Stimulated activated CD4-positive, alpha-beta T cell treated with anti-CD3 and anti-CD28 coated beads, Interleukin-4, amount 100 ng/mL, for 24 hours (primary cell): ENCODE results near the gene C3orf22.

Experiments used
- DNase-seq: peaks from one replicate; pipeline ENCODE4 v3.0.0-alpha.2; 2020

The C3orf22 gene

DNA sequence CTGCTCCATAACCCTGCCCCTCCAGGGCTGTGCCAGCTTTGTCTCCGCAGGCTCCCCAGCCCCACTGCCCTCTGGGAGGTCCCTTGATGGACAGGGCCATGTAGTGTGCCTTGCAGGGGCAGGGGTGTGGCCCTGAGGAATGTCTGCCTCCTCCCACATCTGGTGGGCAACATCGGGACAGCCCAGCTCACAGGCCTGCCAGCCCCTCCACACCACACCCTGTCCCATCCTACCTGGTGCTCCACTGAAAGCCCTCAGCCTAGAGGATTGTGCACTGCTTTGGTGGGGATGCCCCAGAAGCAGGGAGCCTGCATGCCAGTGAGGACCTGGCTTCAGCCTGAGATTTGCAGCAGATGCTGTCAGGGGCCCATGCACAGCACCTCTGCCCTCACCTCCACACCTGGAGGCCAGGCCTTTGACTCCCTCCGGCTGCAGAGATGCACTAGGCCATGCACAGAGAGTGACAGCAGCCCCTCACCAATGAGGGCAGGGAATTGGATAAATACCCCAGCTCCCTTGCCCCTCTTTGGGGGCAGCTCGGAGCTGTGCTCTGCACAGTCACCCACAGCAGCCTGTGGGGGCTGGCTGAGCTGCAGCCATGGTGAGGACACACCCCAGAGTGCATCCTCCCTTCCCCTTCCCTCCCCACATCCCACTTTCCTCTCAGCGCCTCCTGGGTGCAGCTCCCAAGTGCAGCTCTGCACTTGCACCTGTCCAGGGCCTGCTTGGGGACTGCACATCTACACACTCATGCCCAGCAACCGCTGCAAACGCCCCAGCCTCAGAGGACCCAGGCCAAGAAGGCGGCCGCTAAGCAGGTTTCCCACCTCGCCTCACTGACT, 2.7 kb downstream of the C3orf22 start:
- DNase-seq: no peak

DNA sequence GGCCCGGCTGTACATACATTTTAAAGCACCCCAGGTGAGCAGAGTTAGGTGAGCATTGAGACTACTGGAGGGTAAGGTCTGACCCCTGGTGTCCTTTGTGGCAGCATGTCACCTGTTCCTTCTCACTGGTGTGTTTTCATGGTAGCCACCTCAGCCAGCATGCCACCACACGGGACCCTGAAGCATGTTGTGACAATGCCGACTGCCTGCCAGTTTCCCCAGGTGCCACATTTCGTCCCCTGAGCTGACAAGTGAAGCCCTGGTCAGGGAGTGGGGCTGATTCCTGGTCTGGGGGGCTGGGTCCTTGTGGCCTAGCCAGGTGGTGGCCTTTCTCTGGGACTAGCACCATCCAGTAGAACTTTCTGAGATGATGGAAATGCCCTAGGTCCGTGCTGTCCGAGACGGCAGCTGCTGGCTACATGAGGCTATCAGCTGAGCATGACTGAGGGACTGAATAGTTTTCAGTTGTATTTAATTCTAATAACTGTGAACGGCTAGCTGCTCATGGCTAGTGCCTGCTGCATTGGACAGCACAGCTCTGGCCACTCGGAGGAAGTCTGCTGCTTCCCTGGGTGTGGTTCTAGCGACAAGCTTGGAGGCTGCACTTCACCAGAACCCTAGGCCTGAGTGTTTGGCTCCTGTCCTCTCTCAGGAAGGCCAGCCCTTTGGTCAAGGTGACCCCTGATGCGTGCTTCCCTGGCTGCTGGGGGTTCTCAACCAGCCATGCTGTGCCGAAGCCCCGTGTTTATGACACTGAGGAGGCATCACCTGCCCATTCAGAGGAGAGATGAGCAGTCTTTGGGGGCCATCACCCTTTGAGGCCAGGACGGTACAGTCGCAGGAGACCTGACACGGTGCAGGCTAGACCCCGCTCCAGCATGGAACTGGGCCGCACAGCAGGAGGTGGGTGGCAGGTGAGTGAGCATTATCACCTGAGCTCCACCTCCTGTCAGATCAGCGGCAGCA, 3.9 kb downstream of the C3orf22 start:
- DNase-seq: peak; percentile 3

DNA sequence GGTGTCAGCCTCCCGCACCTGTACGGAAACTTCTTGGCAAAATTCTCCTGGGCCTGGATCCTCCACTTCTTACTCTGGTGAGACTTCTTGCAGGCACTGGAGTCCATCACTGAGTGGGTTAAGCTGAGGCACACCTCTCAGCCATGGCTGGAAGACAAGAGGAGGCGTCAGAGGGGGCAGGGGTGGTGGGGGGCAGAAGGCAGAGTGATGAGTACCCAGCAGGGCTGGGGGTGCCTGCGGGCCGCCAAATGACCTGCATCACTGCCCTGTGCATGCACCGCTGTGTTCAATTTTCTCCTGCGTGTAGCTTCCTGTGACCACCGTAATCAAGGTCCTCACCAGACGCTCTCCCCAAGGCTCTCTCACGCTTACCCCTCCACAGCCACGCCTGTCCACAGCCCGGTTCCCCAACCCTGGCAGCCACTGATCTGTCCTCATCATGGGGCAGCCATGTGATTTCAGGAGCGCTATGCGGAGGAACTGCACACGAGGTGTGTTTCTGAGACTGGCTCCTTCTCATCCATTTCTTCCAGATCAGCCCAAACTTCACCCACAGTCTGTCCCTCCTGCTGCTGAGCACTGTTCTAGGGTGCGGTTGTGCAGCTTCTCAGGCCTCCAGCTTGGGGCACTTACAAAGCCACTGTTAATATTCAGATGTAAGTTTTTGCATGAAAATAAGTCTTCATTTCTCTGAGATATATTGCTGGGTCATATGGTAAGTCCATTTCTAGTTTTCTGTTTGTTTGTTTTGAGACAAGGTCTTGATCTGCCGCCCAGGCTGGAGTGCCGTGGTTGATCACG, 5.2 kb downstream of the C3orf22 start:
- DNase-seq: peak; percentile 1

GRCh38 chr3:126552688-126553283, 5.9 kb downstream of the C3orf22 start:
- DNase-seq: peak; percentile 2

DNA sequence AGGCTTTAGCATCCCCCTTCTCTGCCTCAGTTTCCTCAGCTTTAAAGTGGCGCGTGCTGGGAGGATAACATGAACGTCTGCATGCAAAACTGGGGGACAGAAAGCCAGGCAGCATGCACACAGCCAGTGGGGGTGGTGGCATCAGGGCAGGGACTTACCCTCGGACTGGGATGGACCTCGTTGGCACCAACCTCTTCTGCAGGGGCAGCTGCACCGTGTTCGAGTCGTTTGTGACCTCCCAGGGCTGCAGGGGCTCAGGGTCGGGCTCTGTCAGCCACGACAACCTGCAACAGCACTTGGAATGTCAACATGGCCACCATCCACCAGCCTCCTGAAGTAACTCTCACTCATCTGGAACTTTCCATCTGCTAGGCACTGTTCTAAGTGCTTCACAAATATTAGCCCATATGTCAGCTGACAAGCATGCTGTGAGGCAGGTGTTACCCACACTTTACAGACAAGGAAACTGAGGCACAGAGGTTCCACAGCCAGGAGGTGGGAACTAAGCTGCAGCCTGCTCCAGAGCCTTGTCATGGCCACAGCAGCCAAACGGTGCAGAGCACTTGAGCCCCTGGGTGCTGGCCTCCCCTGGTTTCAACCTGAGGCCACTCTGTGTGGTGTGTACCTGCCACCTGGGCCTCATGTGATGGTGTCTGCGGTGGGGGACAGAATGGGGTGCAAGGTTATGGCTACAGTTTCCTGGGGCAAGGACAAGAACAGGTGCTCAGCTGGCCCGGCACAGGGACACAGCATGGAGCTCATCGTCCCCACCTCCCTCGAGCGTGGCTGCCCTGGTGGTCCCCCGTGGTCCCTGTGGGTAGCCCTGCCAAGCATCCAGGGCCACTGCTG, 6.7 kb downstream of the C3orf22 start:
- peak; percentile 1 for DNase-seq

DNA sequence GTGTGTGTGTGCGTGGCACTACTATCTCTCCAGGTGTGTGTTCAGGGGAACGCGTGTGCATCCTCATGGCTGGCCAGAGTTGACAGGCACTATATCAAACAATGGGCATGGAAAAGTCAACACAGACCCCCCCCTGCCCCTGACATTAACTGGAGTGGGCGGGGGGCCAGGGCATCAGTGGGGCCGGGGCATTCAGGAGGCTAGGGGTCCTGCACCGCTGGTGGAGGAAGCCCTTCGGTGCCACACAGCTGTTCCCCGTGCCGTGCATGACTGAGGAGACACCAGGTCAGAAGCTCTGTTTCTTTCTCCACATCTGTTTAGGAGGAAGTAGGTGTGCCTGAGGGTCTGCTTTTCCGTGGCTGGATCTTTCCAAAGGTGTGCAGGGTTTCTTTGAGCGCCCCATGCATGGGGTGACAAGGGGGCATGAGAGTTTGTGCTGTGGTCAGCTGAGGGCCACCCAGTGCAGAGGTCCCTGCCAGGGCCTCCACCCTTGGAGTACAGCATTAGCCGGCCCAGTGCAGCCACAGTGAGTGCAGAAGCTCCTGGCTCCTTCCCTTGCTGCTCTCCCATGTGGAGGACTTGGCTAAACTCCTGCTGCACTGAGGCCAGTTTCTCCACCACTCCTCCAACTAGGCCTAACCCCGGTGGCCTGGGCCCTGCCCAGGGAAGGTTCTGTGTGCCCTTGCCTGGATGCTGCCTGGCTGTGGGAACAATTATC, 7.5 kb downstream of the C3orf22 start:
- no peak for DNase-seq

GRCh38 chr3:126550488-126551051, 8.2 kb downstream of the C3orf22 start:
- DNase-seq: no peak

DNA sequence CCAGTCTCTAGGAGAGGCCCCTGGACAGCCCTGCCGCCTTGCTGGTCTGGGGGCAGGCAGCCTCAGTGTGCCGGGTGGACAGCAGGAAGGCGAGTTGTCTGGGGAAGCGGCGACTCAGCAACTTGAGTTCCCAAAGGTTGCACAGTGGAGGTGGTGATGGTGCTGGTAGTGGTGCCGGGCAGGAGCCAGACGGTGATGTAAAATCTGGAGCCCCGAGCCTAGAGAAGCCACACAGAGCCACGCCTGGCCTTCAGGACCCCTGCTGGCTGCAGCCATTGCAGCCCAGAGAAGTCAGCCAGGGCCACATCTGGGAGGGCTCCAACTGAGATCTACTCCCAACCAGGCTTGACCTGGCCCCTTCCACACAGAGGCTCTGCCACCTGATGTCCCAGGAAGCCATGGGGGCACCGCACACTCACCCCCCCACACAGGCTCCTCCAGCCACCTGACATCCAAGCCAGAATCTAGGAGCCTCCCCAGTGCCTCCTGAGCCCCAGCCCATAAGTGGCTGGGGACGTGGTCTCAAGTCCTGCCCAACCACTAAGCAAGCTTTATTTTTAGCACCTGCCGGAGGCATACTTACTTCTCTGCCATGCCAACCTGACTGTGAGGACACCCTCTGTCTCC, 8.8 kb downstream of the C3orf22 start:
- no peak for DNase-seq

GRCh38 chr3:126548556-126549466, 9.9 kb downstream of the C3orf22 start:
- no peak for DNase-seq

DNA sequence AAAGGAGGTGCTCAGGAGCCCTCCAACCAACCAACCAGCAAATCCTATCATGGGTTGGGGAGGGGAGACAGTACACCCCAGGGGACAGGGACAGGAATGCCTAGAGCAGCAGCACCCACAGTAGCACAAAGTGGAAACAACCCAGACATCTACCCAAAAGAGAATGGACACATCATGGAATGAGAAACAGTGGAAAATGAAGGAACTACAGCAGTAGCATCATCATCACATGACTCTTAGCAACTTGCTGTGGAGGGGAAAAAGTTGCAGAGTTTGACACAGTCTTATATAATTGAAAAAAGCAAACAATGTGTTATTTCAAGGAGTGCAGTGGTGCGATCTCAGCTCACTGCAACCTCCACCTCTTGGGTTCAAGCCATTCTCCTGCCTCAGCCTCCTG, 11.0 kb downstream of the C3orf22 start:
- no peak for DNase-seq

GRCh38 chr3:126546549-126547239, 12.0 kb downstream of the C3orf22 start:
- no peak for DNase-seq

DNA sequence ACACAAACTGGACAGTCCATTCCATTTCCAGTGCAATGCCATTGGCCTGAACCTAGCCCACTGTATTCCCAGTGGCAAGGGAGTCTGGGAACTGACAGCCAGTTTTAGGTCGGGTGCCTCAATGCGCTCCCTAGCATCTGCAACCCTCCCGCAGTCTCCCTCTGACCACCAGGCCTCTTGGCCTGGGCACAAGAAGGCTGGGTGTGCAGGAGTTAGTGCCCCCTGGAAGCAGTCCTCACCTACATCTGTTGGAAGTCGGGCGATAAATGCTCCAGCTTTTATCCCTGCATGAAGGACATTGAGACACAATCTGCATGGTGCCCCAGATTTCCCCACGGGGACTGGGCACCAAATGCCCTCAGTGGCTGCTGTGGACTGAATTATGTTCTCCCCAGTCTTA, 12.7 kb downstream of the C3orf22 start:
- DNase-seq: no peak

GRCh38 chr3:126545544-126545943, 13.2 kb downstream of the C3orf22 start:
- no peak for DNase-seq

DNA sequence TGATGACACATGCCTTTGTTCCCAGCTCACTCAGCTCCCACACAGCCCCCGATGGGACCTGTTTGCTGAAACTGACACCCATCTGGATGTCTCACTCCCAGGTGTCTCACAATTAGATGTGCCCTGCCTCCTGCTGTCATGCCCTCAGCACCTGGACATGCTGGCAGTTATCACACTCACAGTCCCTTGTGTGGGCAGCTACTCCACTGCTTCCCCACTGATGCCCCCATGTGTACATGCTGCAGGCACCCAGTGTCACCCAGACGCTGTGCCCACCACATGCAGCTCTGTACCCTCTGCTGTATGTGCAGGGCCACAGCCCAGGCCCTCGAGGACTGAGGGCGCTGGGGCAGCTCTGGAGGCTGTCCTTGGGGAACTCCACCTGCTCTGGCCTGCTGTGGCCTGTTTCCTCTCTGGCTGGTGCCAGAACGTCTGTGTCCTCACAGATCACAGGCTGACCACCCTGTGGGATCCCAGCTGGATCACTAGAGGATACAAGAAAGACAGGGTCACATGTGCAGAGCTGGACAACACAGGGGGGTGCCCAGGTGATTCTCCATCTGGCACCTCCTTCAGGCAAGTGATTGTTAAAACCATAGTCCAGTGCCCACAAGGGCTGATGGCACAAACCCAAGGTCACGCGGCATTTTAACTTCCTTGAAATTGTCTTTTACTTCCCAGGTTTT, 14.0 kb downstream of the C3orf22 start:
- no peak for DNase-seq

- no peak for DNase-seq
Measured at GRCh38 chr3:126543457-126544061, 15.2 kb downstream of the C3orf22 start.

GRCh38 chr3:126542340-126543241, 16.1 kb downstream of the C3orf22 start:
- no peak for DNase-seq
